ENCODE data around the gene NPC1L1. TPM values are rescaled to one million over a fixed set of nuclear protein-coding genes. Genes with fewer than 3 reads are reported as not detected.

The NPC1L1 gene
- total and polyA plus RNA-seq, 10 of the 15 experiments (the other 5 are each of a cell fraction or from before 2014, with no cell fraction given): 0.01 to 0.90 TPM; not detected in 8

DNA sequence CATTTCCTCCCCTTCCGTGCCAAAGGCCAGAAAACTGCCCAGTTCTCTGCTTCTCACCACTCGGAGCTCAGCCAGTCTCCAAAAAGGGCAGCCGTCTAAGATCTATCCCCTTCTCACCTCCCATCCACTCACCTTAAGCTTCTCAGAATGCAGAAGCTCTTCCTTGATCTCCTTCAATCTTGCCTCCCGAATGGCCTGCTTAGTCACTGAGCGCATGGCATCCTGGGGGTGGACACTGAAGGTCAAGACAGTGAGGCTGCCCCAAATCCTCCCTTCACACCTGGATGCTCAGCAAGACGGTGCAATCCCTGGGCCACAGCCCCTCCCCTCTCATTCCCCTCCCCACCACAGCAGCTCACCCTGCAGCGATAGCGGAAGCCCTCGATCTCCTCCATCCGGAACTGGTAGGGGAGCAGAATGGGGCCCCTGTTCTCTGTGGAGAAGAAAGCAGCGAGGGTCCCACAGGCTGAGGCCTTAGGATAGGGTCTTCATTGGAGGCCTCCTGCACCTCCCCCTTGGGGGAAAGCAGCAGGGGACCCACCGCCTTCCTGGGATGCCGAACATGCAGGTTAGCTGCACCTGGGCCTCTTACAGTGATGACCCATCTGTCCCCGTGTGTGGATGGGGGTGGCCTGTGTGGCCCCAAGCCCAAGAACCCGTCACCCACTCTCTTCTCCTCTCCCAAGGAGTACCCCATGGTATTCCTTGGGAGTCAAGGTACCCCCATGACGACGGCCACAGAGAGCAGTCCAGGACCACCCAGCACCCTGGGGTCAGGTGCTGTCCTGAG is 27.8 kb upstream of the NPC1L1 start:
- POLR2A ChIA-PET: interaction anchor here (0.5 kb wide), 1 partner anchor 521 kb away, joined by 5 read pairs; no protein-coding TSS in a partner anchor
- WGBS (ENCODE audit: insufficient coverage, insufficient replicate concordance, low lambda C conversion rate, missing lambda C conversion rate): 89% methylated on average over 17 of the region's 17 CpGs

DNA sequence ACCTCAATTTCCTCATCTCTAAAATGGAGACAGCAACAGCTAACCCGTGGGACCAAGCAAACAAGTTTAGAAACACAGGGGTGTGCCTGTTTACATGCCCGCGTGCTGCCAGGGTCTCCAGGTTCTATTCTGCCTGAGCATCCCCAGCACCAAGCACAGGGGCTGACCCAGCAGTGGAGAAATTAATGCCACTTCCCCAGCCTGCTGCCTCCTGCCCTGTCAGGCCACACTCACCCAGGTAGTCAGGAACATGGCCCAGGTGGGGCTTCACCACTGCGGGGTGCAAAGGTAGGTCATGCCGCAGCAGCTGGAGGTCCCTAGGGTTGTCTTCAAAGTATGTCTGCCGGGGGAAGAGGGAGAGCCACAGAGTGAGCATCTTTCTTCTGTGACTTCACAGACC is 26.8 kb upstream of the NPC1L1 start:
- DNase-seq (ENCODE audit: low read depth, low spot score): no peak
- ChIA-PET SMC1A (ENCODE audit: uncharacterized antibody, unreplicated experiment) (interaction anchor here (1.2 kb wide), 1 partner anchor 259 kb away, joined by 3 read pairs; no protein-coding TSS in a partner anchor), POLR2A (no interaction called here), RAD21 (ENCODE audit: unreplicated experiment) (no interaction called here), CTCF (no interaction called here)
- H4K20me1 ChIP-seq (ENCODE audit: control insufficient read depth, insufficient read depth): peaks cover 2% of the 10 kb centered on the region; the same call in 1 of the 2 replicates
- H3K9ac ChIP-seq (ENCODE audit: control insufficient read depth, insufficient read depth, low read length): no peak overlapping the region
- H3K4me1 ChIP-seq (ENCODE audit: control insufficient read depth, insufficient read depth, low read length): peaks cover 5% of the 10 kb centered on the region
- ATAC-seq: no peak
- H3K27me3 ChIP-seq (replicated peaks in 1 of 2; ENCODE audit: control insufficient read depth in 2 of 2, insufficient read depth in 2 of 2, low read length in 1 of 2): no peaks in the 10 kb centered on the region
- no peak for TF ChIP-seq CREM (IDR thresholded peaks at IDR 0.05; ENCODE audit: low read depth)
- H2AFZ ChIP-seq (ENCODE audit: control insufficient read depth, low read depth, low read length): no peak overlapping the region
- H3K36me3 ChIP-seq (ENCODE audit: control insufficient read depth in 2 of 2, insufficient read depth in 2 of 2, low read length in 1 of 2): peaks cover 44 to 66% of the 10 kb centered on the region in 2 experiments
- in situ Hi-C loops (cut with MboI): no loop called here
- intact Hi-C loops (cut with micrococcal nuclease; ENCODE audit: unreplicated experiment): no loop called here
- H3K27ac ChIP-seq (ENCODE audit: control insufficient read depth, insufficient read depth): no peak overlapping the region
- 82% methylated on average over 6 of the region's 6 CpGs for WGBS (ENCODE audit: insufficient coverage, insufficient replicate concordance, low lambda C conversion rate, missing lambda C conversion rate)
- no peak overlapping the region for H3K4me2 ChIP-seq (ENCODE audit: control insufficient read depth, insufficient read depth)
- H3K79me2 ChIP-seq (ENCODE audit: control insufficient read depth, insufficient read depth, low read length): peaks cover 15% of the 10 kb centered on the region
- no TSS peak for BruUV-seq (replicated peaks)
- no peaks in the 10 kb centered on the region for H3K9me3 ChIP-seq (replicated peaks; ENCODE audit: control insufficient read depth, insufficient read depth, low read length)
- H3K4me3 ChIP-seq: no peak overlapping the region
- FAIRE-seq: no peak

More for the DNA sequence above, 27.8 kb upstream of the NPC1L1 start:
- no TSS peak for BruUV-seq (replicated peaks)
- ChIA-PET CTCF (interaction anchor here (0.8 kb wide), 1 partner anchor 158 kb away, joined by 3 read pairs; no protein-coding TSS in a partner anchor), RAD21 (ENCODE audit: unreplicated experiment) (no interaction called here), SMC1A (ENCODE audit: uncharacterized antibody, unreplicated experiment) (interaction anchor here (1.2 kb wide), 1 partner anchor 258 kb away, joined by 3 read pairs; no protein-coding TSS in a partner anchor)
- no peaks in the 10 kb centered on the region for H3K27me3 ChIP-seq (replicated peaks in 1 of 2; ENCODE audit: control insufficient read depth in 2 of 2, insufficient read depth in 2 of 2, low read length in 1 of 2)
- H3K27ac ChIP-seq (ENCODE audit: control insufficient read depth, insufficient read depth): no peak overlapping the region
- in situ Hi-C loops (cut with MboI) (no loop called here), intact Hi-C loops (cut with micrococcal nuclease; ENCODE audit: unreplicated experiment) (no loop called here)
- no peak for DNase-seq (ENCODE audit: low read depth, low spot score)
- H3K9ac ChIP-seq (ENCODE audit: control insufficient read depth, insufficient read depth, low read length): no peak overlapping the region
- no peak for ATAC-seq
- peaks cover 5% of the 10 kb centered on the region for H3K4me1 ChIP-seq (ENCODE audit: control insufficient read depth, insufficient read depth, low read length)
- no peaks in the 10 kb centered on the region; the same call in 1 of the 2 replicates for H4K20me1 ChIP-seq (ENCODE audit: control insufficient read depth, insufficient read depth)
- no peak overlapping the region for H3K4me3 ChIP-seq
- H2AFZ ChIP-seq (ENCODE audit: control insufficient read depth, low read depth, low read length): no peak overlapping the region
- H3K9me3 ChIP-seq (replicated peaks; ENCODE audit: control insufficient read depth, insufficient read depth, low read length): no peaks in the 10 kb centered on the region
- no peak overlapping the region for H3K4me2 ChIP-seq (ENCODE audit: control insufficient read depth, insufficient read depth)
- no peak for FAIRE-seq
- peaks cover 25% of the 10 kb centered on the region for H3K79me2 ChIP-seq (ENCODE audit: control insufficient read depth, insufficient read depth, low read length)
- H3K36me3 ChIP-seq (ENCODE audit: control insufficient read depth in 2 of 2, insufficient read depth in 2 of 2, low read length in 1 of 2): peaks cover 44 to 66% of the 10 kb centered on the region in 2 experiments
- TF ChIP-seq, protein P1, sequence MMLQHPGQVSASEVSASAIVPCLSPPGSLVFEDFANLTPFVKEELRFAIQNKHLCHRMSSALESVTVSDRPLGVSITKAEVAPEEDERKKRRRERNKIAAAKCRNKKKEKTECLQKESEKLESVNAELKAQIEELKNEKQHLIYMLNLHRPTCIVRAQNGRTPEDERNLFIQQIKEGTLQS (IDR thresholded peaks at IDR 0.05; ENCODE audit: borderline replicate concordance, extremely low read depth, low read depth, low read length): no peak
- no peak for TF ChIP-seq DPF2 (IDR thresholded peaks at IDR 0.05)
